ENCODE results near the gene INO80. TPM values are rescaled to one million over a fixed set of nuclear protein-coding genes. Genes with fewer than 3 reads are reported as not detected.

Gene INO80
- total RNA-seq, 1 experiment from 2014 or later, result 27.3 TPM

DNA sequence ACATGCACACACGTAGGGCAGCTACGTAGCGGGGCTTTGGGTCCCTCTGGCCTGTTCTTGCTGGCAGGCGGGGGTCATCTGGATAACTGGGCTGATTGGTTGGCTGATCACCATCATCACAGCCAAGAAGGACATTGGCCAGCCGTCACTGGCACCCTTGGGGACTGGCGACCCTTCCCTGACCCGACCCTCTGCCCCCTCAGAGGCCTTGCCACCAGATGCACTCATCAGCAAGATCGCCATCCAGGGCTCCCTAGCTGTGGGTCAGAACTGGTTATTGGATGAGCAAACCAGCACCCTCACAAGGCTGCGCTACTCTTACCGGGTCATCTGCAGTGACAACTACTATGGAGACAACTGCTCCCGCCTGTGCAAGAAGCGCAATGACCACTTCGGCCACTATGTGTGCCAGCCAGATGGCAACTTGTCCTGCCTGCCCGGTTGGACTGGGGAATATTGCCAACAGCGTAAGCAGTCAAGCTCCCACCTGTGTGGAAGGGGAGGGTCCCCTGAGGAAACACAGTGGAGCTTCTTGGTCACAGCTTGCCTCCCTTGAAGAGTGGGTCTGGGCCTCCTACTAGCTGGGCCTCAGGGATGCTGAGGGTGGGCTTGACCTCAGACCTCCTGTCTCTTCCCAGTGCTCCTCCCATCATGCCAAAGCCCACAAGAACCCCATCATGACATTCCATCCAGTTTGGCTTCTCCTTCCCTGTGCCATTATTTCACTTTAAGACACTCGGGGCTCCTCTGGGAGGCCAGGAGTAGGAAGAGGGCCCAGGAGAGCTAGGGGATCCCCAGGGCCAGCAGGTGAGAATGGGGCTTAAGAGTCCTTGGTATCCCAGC lies 184.6 kb downstream of the INO80 start:
- BruUV-seq (replicated peaks), result no TSS peak
- intact Hi-C loops (cut with micrococcal nuclease; ENCODE audit: unreplicated experiment), result no loop called here
- no peak for TF ChIP-seq EZH2 (IDR thresholded peaks at IDR 0.05; ENCODE audit: borderline replicate concordance, low read depth, low read length, poor library complexity, severe bottlenecking)
- TF ChIP-seq, protein P1, sequence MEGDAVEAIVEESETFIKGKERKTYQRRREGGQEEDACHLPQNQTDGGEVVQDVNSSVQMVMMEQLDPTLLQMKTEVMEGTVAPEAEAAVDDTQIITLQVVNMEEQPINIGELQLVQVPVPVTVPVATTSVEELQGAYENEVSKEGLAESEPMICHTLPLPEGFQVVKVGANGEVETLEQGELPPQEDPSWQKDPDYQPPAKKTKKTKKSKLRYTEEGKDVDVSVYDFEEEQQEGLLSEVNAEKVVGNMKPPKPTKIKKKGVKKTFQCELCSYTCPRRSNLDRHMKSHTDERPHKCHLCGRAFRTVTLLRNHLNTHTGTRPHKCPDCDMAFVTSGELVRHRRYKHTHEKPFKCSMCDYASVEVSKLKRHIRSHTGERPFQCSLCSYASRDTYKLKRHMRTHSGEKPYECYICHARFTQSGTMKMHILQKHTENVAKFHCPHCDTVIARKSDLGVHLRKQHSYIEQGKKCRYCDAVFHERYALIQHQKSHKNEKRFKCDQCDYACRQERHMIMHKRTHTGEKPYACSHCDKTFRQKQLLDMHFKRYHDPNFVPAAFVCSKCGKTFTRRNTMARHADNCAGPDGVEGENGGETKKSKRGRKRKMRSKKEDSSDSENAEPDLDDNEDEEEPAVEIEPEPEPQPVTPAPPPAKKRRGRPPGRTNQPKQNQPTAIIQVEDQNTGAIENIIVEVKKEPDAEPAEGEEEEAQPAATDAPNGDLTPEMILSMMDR (conservative IDR thresholded peaks at IDR 0.05; ENCODE audit: low read depth, low read length), result no peak
- peaks cover 39% of the 10 kb centered on the region for H3K4me1 ChIP-seq (ENCODE audit: insufficient read depth, low read length, poor library complexity, severe bottlenecking)
- no peaks in the 10 kb centered on the region for H3K9me3 ChIP-seq (ENCODE audit: low read depth, low read length, poor library complexity, severe bottlenecking)
- no peak for DNase-seq (ENCODE audit: low spot score)
- H3K4me3 ChIP-seq (ENCODE audit: low read depth, low read length, poor library complexity, severe bottlenecking), result no peak overlapping the region
- H3K27ac ChIP-seq (ENCODE audit: low read depth, low read length, poor library complexity, severe bottlenecking), result no peak overlapping the region
- H3K27me3 ChIP-seq (replicated peaks; ENCODE audit: insufficient read depth, low read depth, low read length, poor library complexity), result peaks cover 49% of the 10 kb centered on the region
- ChIA-PET POLR2A (ENCODE audit: low non-redundant PET) (no interaction called here), CTCF (interaction anchor here (0.7 kb wide), 1 partner anchor 10 kb away, joined by 4 read pairs; no protein-coding TSS in a partner anchor)
- no peaks in the 10 kb centered on the region for H3K36me3 ChIP-seq (ENCODE audit: insufficient read depth, low read length, poor library complexity, severe bottlenecking)

GRCh38 chr15:40930430-40931299 lies 185.4 kb downstream of the INO80 start:
- peaks cover 48% of the 10 kb centered on the region for H3K4me1 ChIP-seq (ENCODE audit: insufficient read depth, low read length, poor library complexity, severe bottlenecking)
- BruUV-seq (replicated peaks), result no TSS peak
- peak; percentile 55 for TF ChIP-seq EZH2 (IDR thresholded peaks at IDR 0.05; ENCODE audit: borderline replicate concordance, low read depth, low read length, poor library complexity, severe bottlenecking)
- TF ChIP-seq, protein P1 (conservative IDR thresholded peaks at IDR 0.05; ENCODE audit: low read depth, low read length), result peak; percentile 71
- intact Hi-C loops (cut with micrococcal nuclease; ENCODE audit: unreplicated experiment), result no loop called here
- H3K36me3 ChIP-seq (ENCODE audit: insufficient read depth, low read length, poor library complexity, severe bottlenecking), result no peaks in the 10 kb centered on the region
- H3K27ac ChIP-seq (ENCODE audit: low read depth, low read length, poor library complexity, severe bottlenecking), result no peak overlapping the region
- peak overlapping the region; percentile 38 for H3K4me3 ChIP-seq (ENCODE audit: low read depth, low read length, poor library complexity, severe bottlenecking)
- no peak for DNase-seq (ENCODE audit: low spot score)
- no peaks in the 10 kb centered on the region for H3K9me3 ChIP-seq (ENCODE audit: low read depth, low read length, poor library complexity, severe bottlenecking)
- H3K27me3 ChIP-seq (replicated peaks; ENCODE audit: insufficient read depth, low read depth, low read length, poor library complexity), result peaks cover 56% of the 10 kb centered on the region
- ChIA-PET CTCF (interaction anchor here (0.6 to 1.5 kb wide), 5 partner anchors 11 to 449 kb away, joined by 3 to 13 read pairs (median 4); no protein-coding TSS in a partner anchor), POLR2A (ENCODE audit: low non-redundant PET) (no interaction called here)

- intact Hi-C loops (cut with micrococcal nuclease; ENCODE audit: unreplicated experiment), result no loop called here
- ChIA-PET CTCF (interaction anchor here (0.6 to 1.5 kb wide), 4 partner anchors 11 to 450 kb away, joined by 3 to 13 read pairs (median 6); no protein-coding TSS in a partner anchor), POLR2A (ENCODE audit: low non-redundant PET) (no interaction called here)
- BruUV-seq (replicated peaks), result no TSS peak
- DNase-seq (ENCODE audit: low spot score), result no peak
- TF ChIP-seq, protein P1 (conservative IDR thresholded peaks at IDR 0.05; ENCODE audit: low read depth, low read length), result no peak
- no peak for TF ChIP-seq EZH2 (IDR thresholded peaks at IDR 0.05; ENCODE audit: borderline replicate concordance, low read depth, low read length, poor library complexity, severe bottlenecking)
- peaks cover 52% of the 10 kb centered on the region for H3K4me1 ChIP-seq (ENCODE audit: insufficient read depth, low read length, poor library complexity, severe bottlenecking)
- no peak overlapping the region for H3K27ac ChIP-seq (ENCODE audit: low read depth, low read length, poor library complexity, severe bottlenecking)
- H3K36me3 ChIP-seq (ENCODE audit: insufficient read depth, low read length, poor library complexity, severe bottlenecking), result no peaks in the 10 kb centered on the region
- H3K4me3 ChIP-seq (ENCODE audit: low read depth, low read length, poor library complexity, severe bottlenecking), result peak overlapping the region; percentile 38
- H3K27me3 ChIP-seq (replicated peaks; ENCODE audit: insufficient read depth, low read depth, low read length, poor library complexity), result peaks cover 65% of the 10 kb centered on the region
- H3K9me3 ChIP-seq (ENCODE audit: low read depth, low read length, poor library complexity, severe bottlenecking), result no peaks in the 10 kb centered on the region
Measured at GRCh38 chr15:40929660-40930429, 186.2 kb downstream of the INO80 start.

All from A673 (cell line).